T-helper 1 cell (primary cell): ENCODE data around the gene FAM200C.
"Not testable (repeated sequence)": the region's sequence is repeated elsewhere in the genome, so short reads cannot be mapped to it uniquely, and the experiment has no call there.

Source experiments
- DNase-seq, 5 donors: peaks; one replicate each; pipeline ENCODE4 v3.0.0-alpha.2; 2012 to 2020
- total RNA-seq, 4 donors: gene quantifications; one replicate each; lab custom pipeline; 2026; lab: John Stamatoyannopoulos, UW

The FAM200C gene
- total RNA-seq: 0.15 to 0.71 (median 0.44) reads per million in 4 donors

DNA sequence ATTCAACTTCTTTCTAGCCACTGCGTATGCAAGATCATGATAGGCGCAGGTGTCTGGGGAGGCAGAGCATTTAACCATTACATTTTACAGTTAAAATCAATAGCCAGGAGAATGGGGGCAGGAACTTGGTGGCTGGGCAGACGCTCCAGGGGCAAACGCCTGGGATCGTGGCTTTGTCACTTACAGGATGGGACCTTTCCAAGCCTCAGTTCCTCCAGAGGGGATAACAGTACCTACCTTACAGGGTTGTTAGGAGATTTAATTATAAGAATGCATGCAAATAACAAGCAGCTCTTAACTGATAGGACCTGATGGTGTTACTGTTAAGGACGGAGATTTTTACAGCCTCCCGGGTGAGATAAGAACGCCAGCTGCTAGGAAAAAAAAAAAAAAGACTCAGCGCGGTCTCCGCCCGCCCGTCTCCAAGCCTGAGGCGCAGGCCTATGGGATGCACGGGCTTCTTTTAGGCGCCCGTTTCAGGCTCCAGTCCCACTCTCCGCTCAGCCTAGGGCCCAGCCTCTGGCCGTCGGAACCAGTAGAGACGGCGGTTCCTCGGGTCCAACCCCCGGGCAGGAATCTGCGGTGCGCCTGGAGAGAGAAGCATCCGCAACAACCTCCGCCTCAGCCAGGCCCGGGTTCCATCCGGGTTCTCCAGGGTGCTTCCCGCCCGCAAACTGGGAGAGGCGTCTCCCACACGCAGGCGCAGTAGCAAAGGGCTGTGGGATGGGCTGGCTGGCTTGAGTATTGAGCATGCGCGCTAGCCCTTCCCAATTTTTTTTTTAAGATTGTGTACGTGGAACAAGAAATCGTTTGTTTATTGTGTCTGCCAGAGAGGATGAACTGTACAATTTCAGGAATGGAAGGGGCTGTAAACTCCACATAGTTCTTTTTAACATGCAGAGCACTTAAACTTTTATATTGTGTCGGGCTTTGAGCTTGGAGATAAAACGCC is at the start of gene FAM200C:
Gene FAM200C, minus strand, starts transcription at position 653 of the 952 bp plus-strand sequence. CDS start 4,564 bp downstream, outside the sequence.
- DNase-seq: peak; percentile 38 to 77 (median 52)

DNA sequence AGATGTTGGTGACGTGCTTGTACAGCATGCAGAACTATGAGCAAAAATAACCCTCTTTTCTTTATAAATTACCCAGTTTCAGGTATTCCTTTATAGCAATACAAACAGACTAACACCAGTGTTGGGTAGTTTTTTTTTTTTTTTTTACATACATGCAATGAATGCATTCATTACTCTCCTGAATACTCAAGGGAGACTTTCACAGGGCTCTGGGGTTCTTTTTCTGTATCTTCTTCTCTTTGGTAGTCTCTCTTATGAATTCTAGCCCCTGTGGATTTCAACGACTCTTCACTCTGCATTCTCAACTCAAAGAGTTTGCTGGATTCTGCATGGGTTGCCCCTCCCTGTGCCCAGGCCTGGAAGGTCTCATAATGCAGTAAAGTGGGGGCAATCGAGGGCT is 49.6 kb upstream of the FAM200C start:
- no peak for DNase-seq

DNA sequence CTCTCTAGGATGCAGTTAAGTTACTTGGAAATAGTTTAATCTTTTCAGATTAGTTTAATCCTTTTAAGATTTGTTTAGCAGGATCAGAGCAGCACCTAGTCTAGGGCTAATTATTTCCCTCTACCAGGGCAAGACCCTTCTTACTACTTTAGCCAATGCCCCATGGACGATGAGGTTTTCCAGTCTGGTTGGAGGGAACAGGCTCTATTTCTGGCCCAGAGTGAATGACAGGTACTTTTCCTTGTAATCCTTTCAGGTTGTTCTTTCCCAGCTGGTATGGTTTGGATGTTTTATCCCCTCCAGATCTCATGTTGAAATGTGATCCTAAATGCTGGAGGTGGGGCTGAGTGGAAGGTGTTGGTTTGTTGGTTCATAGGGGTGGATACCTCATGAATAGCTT is 49.0 kb upstream of the FAM200C start:
- DNase-seq: no peak

DNA sequence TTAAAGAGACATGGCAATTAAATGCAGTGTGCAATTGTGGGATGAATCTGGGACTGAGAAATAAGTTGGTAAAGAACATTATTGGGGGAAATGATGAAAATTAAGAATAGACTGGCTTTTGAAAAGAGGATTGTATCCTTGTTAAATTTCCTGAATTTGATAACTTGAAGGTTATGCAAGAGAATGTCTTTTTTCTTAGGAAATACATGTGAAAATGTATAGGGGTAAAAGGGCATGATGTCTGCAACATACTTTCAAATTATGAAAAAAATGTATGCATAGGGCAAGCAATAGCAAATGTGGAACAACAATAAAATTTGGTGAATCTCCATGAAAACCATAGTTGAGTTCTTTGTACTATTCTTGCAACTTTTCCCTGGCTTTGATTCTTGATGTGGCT is 45.9 kb upstream of the FAM200C start:
- no peak for DNase-seq

DNA sequence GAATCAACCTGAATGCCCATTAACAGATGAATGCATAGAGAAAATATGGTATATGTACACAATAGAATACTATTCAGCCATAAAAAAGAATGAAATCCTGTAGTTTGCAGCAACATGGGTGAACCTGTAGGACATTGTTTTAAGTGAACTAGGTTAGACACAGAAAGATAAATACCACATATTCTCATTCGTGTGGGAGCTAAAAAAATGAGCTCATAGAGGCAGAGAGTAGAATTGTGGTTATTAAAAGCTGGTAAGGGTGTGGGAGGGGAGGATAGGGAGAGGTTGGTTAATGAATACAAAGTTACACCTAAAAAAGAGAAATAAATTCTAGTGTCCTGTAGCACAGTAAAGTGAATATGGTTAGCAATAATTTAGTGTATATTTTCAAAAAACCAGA is 45.3 kb upstream of the FAM200C start:
- DNase-seq: no peak

DNA sequence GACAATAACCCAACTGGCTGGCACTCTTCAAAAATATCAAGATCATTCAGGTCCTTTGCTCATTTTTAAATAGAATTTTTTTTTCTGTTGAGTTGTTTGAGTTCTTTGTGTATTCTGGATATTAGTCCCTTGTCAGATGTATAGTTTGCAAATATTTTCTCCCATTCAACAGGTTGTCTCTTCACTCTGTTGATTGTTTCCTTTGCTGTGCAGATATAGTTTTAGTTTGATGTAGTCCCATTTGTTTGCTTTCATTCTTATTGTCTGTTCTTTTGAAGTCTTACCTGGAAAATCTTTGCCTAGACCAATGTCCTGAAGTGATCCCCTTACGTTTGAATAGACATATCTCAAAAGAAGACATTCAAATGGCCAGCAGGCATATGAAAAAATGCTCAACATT is 44.6 kb upstream of the FAM200C start:
- DNase-seq: no peak

DNA sequence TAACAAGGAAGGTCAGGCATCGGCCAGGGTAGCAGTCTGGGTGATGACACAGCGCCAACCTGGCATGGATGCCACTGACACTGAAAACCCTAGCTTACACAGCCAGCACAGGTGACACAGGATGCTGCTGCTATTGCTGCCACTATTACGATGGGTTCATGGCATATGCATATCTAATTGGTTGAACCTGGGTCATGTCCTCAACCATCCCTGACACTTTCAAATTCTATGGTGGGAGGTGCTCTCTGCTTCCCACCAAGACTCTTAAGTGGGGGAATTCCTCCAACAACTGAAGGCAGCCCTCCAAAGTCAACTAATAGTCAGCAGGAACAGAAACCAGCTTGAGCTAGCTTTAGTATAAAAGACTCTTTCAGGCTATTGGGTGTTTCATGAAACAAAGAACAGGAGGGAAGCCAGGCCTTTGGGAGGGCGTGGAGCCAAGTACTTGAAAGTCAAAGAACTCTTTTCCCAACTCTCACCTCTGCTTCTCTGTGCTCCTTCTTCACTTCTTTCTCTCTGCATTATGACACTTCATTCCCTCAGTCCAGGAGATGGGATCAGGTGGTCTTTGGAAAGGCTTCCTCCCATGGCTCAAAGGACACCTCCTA is 43.1 kb upstream of the FAM200C start:
- no peak for DNase-seq

DNA sequence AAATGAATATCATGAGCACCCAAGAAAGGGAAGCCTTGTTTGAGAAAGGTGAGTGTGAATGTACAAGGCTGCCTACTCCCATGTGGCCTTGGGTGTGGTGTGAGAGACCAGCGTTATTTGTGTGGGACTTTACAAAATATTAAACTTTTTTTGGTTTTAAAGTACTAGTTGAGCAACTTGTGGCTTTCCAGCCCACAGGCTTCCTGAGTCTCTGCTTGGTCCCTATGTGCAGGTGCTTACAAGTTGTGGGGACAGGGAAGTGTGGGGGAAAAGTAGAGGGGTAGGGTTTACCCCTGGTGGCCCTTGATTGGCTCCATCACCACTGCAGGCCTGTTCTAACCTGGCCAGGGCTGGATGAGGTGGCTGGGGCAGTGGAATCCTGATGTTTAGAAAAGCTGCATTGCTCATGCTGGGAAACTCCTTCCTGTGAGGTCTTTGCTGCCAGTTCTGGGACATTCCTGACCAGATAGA is 41.5 kb upstream of the FAM200C start:
- no peak for DNase-seq

DNA sequence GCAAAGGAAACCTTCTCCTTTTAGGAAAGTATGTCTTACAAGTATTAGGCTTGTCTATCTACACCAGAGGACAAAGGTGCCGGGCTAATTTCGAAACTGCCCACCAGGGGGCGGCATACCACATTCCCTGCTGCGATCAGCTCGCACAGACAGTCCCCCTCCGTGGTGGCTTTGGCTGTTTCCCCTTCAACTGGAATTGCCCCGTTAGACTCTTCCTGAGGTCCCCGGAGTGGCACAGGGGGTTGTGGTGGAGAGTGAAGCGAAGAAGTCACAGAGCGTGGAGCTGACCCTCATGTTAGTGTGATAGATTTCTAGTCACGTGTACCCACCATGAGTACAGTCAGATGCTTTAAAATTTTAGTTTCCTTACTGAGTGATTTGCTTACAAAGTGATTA is 39.3 kb upstream of the FAM200C start:
- peak; percentile 71 to 87 (median 80) for DNase-seq

DNA sequence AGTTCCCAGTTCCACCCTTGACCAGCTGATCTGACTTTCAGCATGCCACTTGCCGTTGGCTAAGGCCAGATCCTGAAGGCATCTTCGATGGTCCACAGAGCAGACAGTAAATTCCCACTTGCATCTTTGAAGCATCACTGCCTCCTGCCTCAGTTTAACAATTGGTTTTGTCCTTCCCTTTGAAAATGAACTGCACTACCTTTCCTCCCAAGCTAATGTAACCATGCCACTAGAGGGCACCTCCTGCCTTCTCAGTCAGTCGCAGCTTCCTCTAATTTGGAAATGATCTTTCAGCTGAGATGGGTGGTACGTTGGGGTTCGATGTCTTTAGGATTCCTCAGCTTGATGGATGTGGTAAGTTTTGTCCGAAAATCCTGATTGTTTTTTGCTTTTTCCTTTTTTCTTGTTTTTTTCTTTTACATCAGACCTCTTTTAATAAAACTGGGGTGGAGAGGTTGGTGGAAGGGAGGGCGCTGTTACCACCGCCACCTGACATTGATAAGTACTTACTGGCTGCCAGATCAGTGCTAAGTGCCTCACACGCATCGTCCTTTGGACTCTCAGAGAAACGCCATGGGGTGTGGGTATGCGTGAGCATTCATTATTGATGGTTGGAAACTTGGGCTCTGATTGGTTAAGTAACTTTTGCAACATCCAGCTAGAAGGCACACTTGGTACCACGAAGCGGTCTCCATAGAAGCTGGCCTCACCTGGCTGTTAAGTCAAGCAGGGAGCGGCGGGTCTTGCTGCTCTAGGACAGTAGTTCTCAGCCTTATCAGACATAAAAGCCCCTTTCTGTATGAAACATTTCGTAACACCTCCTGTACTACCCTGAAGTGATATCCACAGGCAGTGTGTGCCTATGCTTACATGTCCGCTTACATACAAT is 38.7 kb upstream of the FAM200C start:
- DNase-seq: peak in 4 of 5 donors; percentile 26 to 78 (median 42)

DNA sequence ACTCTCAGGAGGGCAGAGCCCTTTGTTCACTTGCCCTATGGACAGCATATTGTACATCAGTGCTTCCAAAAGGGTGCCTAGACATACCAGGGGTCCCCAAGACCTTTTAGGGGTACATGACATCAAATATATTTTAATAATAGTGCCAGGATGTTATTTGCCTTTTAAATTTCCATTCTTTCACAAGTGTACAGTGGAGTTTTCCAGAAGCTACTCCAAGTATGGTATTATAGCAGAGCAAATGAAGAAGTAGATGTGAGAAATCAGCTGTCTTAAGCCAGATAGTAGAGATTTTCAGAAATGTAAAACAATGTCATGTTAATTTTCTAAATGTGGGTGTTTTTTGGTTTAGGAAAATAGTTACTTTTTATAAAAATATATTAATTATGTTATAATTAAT is 37.4 kb upstream of the FAM200C start:
- no peak for DNase-seq

DNA sequence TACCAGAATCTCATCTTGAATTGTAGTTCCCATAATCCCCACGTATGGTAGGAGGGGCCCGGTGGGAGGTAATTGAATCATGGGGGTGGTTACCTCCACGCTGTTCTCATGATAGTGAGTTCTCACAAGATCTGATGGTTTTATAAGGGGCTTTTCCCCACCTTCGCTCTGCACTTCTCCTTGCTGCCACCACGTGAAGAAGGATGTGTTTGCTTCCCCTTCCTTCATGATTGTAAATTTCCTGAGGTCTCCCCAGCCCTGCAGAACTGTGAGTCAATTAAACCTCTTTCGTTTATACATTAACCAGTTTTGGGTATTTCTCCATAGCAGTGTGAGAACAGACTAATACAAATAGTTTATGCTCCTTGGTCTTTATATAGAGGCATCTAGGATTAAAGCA is 36.8 kb upstream of the FAM200C start:
- not testable (repeated sequence) for DNase-seq

DNA sequence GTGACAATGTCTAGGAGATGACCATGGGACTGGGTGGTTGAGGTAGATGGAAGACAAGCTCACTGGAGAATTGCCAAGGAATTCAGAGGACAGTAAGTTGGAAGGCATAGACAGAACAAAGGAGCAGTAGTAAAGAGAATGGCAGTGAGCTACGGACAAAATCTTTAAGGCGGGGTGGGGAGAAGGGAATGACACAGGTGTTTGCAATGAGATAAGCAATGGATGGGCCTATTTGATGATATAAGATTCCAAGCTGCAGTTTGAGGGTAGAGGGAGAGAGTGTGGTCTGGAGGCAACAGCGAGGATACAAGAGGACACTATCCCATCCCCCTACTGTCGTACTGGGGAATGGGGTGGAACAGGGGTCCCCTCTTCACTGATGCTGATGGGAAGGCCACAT is 36.2 kb upstream of the FAM200C start:
- no peak for DNase-seq

DNA sequence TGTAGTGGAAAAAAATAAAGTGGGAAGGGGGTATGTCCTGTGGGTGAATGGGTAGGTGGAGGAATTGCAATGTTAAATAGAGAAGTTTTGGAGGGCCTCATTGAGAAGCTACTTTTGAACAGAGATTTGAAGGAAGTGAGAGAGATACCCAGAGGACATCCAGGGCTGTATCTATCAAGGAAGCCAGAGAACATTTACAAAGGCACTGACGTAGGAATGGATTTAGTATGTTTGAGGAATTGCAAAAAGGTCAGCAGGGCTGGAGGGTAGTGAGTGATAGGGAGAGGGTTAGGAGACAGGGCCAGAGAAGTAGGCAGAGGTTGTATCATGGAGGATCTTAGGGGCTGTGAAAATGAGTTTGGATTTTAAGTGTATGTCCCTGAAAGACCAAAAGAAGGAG is 35.7 kb upstream of the FAM200C start:
- no peak for DNase-seq

DNA sequence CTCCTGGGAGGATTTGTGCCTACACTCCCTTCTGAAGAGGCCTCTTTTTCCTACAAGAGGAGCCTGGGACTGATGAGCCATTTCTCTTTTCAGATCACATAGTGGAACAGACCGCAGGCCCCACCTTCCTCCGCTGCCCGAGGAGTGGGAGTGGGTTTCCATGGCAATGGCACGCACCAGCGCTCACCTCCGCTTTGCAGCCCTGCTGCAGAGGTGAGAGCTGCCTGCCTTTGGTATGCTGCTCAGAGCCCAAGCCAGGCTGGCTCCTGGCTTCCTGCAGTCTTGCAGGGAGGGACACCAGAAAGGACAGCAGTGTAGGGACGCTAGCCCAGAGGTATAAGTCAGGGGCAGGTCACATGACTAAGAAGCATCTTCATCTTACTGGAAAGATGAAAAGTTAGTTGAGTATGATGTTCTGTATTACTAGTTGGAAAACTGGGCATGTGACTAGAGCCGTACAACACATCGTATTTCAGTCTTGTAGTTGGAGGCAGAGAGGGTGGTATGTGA is 34.2 kb upstream of the FAM200C start:
- peak in 1 of 5 donors; percentile 51 for DNase-seq

DNA sequence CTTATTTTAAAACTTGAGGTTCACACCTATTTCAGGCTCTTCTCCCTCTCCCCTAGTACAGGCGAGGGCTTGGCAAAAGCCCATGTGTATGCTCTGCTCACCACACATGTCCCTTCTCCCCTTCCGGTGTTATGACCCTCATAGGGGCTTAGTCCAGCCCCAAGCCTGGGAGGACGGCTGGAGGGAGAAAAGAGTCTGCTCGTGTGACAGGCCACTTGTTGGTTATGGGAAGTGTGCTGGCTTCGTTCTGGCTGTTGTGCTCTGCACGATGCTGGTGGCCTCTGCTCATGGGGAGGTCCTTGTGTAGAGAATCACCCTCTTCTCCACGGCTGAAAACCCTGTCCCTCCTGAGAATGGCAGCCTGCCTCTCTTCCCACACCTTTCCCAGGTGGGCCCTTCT is 32.9 kb upstream of the FAM200C start:
- DNase-seq: no peak

DNA sequence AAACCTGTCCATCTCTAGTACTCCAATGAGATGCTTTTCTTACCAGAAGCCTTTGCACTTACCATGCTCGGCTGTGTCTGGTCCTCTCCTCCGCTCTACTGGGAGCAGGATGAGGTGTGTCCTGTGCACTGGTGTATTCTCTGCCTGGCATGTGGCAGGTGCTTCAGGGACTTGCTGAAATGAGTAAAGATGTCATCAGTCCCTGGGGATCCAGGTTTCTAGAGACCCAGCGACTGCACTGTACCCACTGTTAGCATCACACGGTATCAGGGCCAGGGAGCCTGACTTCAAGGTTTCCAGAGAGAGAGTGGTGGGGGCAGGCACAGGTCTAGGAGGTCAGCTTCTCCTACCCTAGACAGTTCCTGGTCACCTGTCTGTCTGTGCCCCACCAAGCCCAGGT is 32.3 kb upstream of the FAM200C start:
- no peak for DNase-seq

DNA sequence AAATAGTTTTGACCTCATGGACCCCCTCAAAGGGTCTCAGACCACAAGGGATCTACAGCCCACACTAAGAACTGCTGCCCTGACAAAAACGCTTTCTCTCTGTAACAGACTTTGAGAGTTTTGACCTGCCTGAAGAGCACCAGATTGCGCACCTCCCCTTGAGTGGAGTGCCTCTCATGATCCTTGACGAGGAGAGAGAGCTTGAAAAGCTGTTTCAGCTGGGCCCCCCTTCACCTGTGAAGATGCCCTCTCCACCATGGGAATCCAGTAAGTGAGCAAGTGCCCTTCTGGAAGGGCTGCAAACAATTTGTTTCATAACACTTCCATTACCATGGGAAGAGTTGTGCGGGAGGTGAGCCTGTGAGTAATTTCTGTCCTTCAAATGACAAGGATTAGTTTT is 27.8 kb upstream of the FAM200C start:
- no peak for DNase-seq

DNA sequence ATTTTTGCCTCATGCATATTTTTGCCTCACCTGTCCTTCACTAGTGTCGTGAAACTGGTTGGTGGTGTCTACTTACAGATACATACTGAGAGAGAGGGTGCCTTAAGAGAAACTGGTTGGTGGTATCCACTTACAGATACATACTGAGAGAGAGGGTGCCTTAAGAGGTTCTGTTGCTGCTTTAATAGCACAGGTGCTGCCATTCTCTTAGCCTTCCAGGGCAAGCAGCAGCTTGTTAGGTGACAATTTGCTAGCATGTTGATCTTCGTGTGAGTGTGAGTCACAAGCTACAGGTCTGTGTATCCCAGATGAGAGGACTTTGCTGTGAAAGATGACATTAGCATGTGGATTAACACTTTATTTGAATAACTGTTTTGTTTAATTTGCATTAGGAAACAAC is 23.2 kb upstream of the FAM200C start:
- DNase-seq: no peak

DNA sequence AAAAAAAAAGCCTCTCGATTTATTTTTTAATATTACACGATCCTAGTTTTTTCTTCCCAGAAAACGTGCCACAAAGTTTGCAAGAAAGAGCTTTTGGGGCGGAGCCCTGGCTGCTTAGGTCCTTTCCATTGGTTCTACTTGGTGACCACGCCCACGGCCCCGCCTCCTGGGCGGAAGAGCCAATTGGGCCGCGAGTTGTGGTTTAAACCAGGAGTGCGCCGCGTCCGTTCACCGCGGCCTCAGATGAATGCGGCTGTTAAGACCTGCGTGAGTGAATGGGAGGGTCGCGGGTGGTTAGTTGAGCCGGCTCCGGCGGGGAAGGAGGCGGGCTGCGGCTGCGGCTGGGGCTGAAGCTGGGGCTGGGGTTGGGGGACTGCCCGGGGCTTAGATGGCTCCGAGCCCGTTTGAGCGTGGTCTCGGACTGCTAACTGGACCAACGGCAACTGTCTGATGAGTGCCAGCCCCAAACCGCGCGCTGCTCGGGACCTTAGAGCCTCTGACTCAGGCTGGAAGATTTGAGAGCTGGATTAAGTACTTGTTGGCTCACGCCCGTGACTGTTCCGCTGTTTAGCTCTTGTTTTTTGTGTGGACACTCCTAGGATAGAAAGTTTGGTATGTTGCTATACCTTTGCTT is 21.9 kb upstream of the FAM200C start, which contains the start of gene PTTG1:
Gene PTTG1, plus strand, starts transcription at position 231 of the 634 bp plus-strand sequence. CDS start 458 bp downstream, outside the sequence.
- peak; percentile 80 to 97 (median 85) for DNase-seq

DNA sequence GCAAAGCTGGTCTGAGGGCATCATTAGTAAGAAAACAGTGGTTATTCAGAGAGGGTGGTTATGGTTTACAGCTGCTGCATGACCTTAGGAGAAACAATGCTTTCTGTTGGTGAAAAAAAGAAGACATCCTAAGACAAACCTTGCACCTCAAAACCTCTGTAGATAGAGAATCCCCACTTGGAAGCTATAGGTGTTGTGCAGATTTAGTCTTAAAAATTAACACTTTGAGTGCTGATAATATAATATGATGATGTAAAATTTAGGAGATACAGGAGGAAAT is 20.4 kb upstream of the FAM200C start:
- no peak for DNase-seq
